CD14-positive monocyte (primary cell): ENCODE data around the gene ANO2. TPM values are rescaled to one million over a fixed set of nuclear protein-coding genes. Genes with fewer than 3 reads are reported as not detected.

Experiments
- DNase-seq, 3 donors: peaks; one replicate each; pipeline ENCODE4 v3.0.0-alpha.2; 2011 to 2022
- H2AFZ ChIP-seq: 2 replicates; pipeline ENCODE4 v1.6.0; 2012; ENCODE audit warnings: mild to moderate bottlenecking, low read depth, low read length, inconsistent platforms; ENCODE audit not compliant: insufficient read depth, poor library complexity, severe bottlenecking
- H3K27ac ChIP-seq, 2 donors: 1 replicate in 1 of 2; 2 replicates in 1 of 2; pipeline ENCODE4 v1.5.1; 2012 to 2013; ENCODE audit warnings: low read length in 2 of 2, control low read depth in 1 of 2, inconsistent platforms in 1 of 2, low read depth in 1 of 2, mild to moderate bottlenecking in 1 of 2
- H3K27me3 ChIP-seq, 2 donors: one replicate each; pipeline versions ENCODE4 v1.6.0 to v1.6.1; 2011 to 2013; ENCODE audit warnings: low read length in 2 of 2; ENCODE audit not compliant: control insufficient read depth in 2 of 2, insufficient read depth in 2 of 2
- H3K36me3 ChIP-seq, 2 donors: replicated peaks in 1 of 2; 1 replicate in 1 of 2; 2 replicates in 1 of 2; pipeline versions ENCODE4 v1.5.1 to v1.6.1; 2012 to 2013; ENCODE audit warnings: low read length in 2 of 2, control low read depth in 1 of 2, inconsistent platforms in 1 of 2, mild to moderate bottlenecking in 1 of 2; ENCODE audit not compliant: insufficient read depth in 2 of 2, control insufficient read depth in 1 of 2
- H3K4me1 ChIP-seq, 2 donors: 1 replicate in 1 of 2; 2 replicates in 1 of 2; pipeline versions ENCODE4 v1.5.1 to v1.6.1; 2012 to 2013; ENCODE audit warnings: low read length in 2 of 2, control low read depth in 1 of 2, inconsistent platforms in 1 of 2, mild to moderate bottlenecking in 1 of 2, moderate library complexity in 1 of 2; ENCODE audit not compliant: insufficient read depth in 2 of 2, control insufficient read depth in 1 of 2
- H3K4me2 ChIP-seq: replicated peaks from 2 replicates; pipeline ENCODE3; 2012; ENCODE audit warnings: low read length, moderate library complexity, mild to moderate bottlenecking; ENCODE audit not compliant: poor library complexity, severe bottlenecking; ENCODE audit errors: extremely low read depth
- H3K4me3 ChIP-seq, 3 experiments: fragments of 200-600 bp in 1 of 3; sonication (generic) in 1 of 3; replicated peaks in 1 of 3; 1 replicate in 2 of 3; 2 replicates in 1 of 3; pipeline ENCODE4 v1.5.1; 2011 to 2013; ENCODE audit warnings: low read length in 3 of 3, mild to moderate bottlenecking in 3 of 3, control low read depth in 2 of 3, low read depth in 2 of 3, inconsistent platforms in 1 of 3, moderate library complexity in 1 of 3
- H3K79me2 ChIP-seq: 2 replicates; pipeline ENCODE4 v1.6.0; 2012; ENCODE audit warnings: mild to moderate bottlenecking, control low read depth, inconsistent platforms, low read length, moderate library complexity; ENCODE audit not compliant: insufficient read depth
- H3K9ac ChIP-seq: 2 replicates; pipeline ENCODE4 v1.6.0; 2017; ENCODE audit warnings: low read length, mild to moderate bottlenecking; ENCODE audit not compliant: insufficient read depth, poor library complexity, severe bottlenecking
- H3K9me3 ChIP-seq, 2 donors: replicated peaks in 1 of 2; 1 replicate in 1 of 2; 2 replicates in 1 of 2; pipeline versions ENCODE4 v1.5.1 to v1.6.1; 2012 to 2013; ENCODE audit warnings: low read length in 2 of 2, control low read depth in 1 of 2; ENCODE audit not compliant: control insufficient read depth in 1 of 2, insufficient read depth in 1 of 2
- H4K20me1 ChIP-seq: 2 replicates; pipeline ENCODE4 v1.6.0; 2012; ENCODE audit warnings: mild to moderate bottlenecking, low read length, control low read depth, moderate library complexity; ENCODE audit not compliant: insufficient read depth
- H3K27ac Mint-ChIP-seq, 7 donors: one replicate each; pipeline ENCODE4 v1.8.0; 2020; ENCODE audit warnings: mild to moderate bottlenecking in 7 of 7, mixed read lengths in 7 of 7, moderate library complexity in 6 of 7, inconsistent platforms in 2 of 7
- H3K27me3 Mint-ChIP-seq, 3 donors: one replicate each; pipeline ENCODE4 v1.8.0; 2021 to 2022; ENCODE audit warnings: low read depth in 3 of 3, mild to moderate bottlenecking in 3 of 3, mixed read lengths in 3 of 3, moderate library complexity in 3 of 3, inconsistent platforms in 1 of 3
- H3K36me3 Mint-ChIP-seq, 2 donors: one replicate each; pipeline ENCODE4 v1.8.0; 2020; ENCODE audit warnings: mixed read lengths in 2 of 2, inconsistent platforms in 1 of 2, mild to moderate bottlenecking in 1 of 2
- H3K4me1 Mint-ChIP-seq: one replicate; pipeline ENCODE4 v1.8.0; 2020; ENCODE audit warnings: mild to moderate bottlenecking, mixed read lengths
- H3K4me3 Mint-ChIP-seq, 2 donors: one replicate each; pipeline ENCODE4 v1.8.0; 2020; ENCODE audit warnings: mild to moderate bottlenecking in 2 of 2, mixed read lengths in 2 of 2, moderate library complexity in 1 of 2
- H3K9me3 Mint-ChIP-seq, 7 donors: one replicate each; pipeline ENCODE4 v1.8.0; 2020 to 2022; ENCODE audit warnings: mixed read lengths in 7 of 7, mild to moderate bottlenecking in 6 of 7, moderate library complexity in 6 of 7, inconsistent platforms in 2 of 7
- WGBS: methylation state at CpG from one replicate; pipeline ENCODE4 v1.1.5; 2013; ENCODE audit warnings: missing lambda C conversion rate; ENCODE audit not compliant: insufficient coverage; 5-methylcytosine and 5-hydroxymethylcytosine counted together
- intact Hi-C, 2 donors: fragments of 100-400 bp; cut with micrococcal nuclease; formaldehyde crosslinking; loops; one replicate each; pipeline versions ENCODE4 v1.15.0 to v1.15.1; 2023
- polyA plus RNA-seq, 3 donors: library from polyadenylated mRNA; depleted of rRNA in 1 of 3; unstranded in 2 of 3; stranded (reverse) in 1 of 3; fragments of 300-500 nt in 2 of 3; fragments of >200 nt in 1 of 3; fragmentation: Illumina TruSeq in 2 of 3; gene quantifications; 1 replicate in 2 of 3; 2 replicates in 1 of 3; pipeline ENCODE4 v1.2.3, GENCODE V29; 2012 to 2021
- TF ChIP-seq, protein P1 (sequence below): fragments of 200-600 bp; IDR thresholded peaks from one replicate; pipeline ENCODE4 v1.8.0; 2022; ENCODE audit warnings: antibody characterized with exemption, mild to moderate bottlenecking

Gene ANO2
- polyA plus RNA-seq, 3 donors, result not detected

DNA sequence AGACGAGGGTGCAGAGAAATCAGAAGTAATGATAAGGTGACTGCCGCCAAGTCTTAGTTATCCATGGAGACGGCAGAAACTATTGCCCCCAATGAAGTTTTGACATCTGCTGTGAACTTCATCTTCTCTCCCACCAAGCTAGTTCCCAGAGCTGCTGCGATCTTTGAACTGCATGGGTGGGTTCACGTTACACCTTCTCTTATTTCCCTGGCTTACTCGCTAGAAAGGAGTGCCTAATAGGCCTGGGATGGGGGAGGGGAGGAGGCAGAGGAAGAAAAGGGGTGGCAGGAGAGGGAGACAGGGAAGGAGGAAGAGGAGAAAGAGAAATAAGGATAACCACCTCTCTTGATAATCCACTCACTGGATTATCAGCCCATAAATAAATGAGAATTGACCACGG lies 356.0 kb downstream of the ANO2 start:
- Histone ChIP-seq H3K4me3 (no peak overlapping the region), H3K4me2 (no peak overlapping the region), H3K9ac (no peak overlapping the region), H3K4me1 (no peaks in the 10 kb centered on the region), H3K27ac (no peak overlapping the region), H3K27me3 (no peaks in the 10 kb centered on the region), H3K9me3 (no peaks in the 10 kb centered on the region), H4K20me1 (no peaks in the 10 kb centered on the region), H3K36me3 (no peaks in the 10 kb centered on the region), H3K79me2 (no peaks in the 10 kb centered on the region), H2AFZ (no peak overlapping the region)
- intact Hi-C loops, result no loop called here
- Mint-ChIP-seq H3K27ac (no peak overlapping the region), H3K4me3 (no peak overlapping the region), H3K27me3 (peaks cover 1 to 8% (median 6%) of the 10 kb centered on the region in 3 donors), H3K4me1 (peaks cover 9% of the 10 kb centered on the region), H3K9me3 (peaks cover 0 to 1% (median 0%) of the 10 kb centered on the region in 7 donors), H3K36me3 (no peaks in the 10 kb centered on the region)
- TF ChIP-seq, protein P1, sequence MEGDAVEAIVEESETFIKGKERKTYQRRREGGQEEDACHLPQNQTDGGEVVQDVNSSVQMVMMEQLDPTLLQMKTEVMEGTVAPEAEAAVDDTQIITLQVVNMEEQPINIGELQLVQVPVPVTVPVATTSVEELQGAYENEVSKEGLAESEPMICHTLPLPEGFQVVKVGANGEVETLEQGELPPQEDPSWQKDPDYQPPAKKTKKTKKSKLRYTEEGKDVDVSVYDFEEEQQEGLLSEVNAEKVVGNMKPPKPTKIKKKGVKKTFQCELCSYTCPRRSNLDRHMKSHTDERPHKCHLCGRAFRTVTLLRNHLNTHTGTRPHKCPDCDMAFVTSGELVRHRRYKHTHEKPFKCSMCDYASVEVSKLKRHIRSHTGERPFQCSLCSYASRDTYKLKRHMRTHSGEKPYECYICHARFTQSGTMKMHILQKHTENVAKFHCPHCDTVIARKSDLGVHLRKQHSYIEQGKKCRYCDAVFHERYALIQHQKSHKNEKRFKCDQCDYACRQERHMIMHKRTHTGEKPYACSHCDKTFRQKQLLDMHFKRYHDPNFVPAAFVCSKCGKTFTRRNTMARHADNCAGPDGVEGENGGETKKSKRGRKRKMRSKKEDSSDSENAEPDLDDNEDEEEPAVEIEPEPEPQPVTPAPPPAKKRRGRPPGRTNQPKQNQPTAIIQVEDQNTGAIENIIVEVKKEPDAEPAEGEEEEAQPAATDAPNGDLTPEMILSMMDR, result no peak
- DNase-seq, result no peak
- WGBS, result 67% methylated on average over 1 of the region's 7 CpGs

DNA sequence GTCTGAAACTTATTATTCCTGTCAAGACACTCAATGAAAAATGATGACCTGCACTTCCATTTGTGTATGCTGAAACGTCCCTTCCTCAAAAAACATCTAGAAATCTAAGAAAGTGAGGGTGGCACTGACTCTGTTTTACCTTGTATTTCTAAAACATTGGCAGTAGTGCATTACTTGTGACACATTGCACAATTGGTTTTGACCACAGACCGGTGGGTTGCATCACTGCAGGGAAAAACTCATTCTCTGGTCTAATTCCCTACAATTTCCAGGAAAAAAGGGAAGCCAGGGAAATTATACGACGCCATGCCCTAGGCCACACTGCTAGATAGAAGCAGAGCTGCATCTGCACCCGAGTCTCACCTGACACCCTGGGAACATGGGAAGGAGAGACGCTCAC lies 356.5 kb downstream of the ANO2 start:
- no peaks in the 10 kb centered on the region for H3K36me3 Mint-ChIP-seq
- Histone ChIP-seq H2AFZ (no peak overlapping the region), H3K9ac (no peak overlapping the region), H3K79me2 (no peaks in the 10 kb centered on the region), H3K27ac (no peak overlapping the region), H3K4me2 (no peak overlapping the region), H3K4me3 (no peak overlapping the region), H4K20me1 (no peaks in the 10 kb centered on the region), H3K36me3 (no peaks in the 10 kb centered on the region), H3K4me1 (no peaks in the 10 kb centered on the region), H3K9me3 (no peaks in the 10 kb centered on the region), H3K27me3 (no peaks in the 10 kb centered on the region)
- intact Hi-C loops, result no loop called here
- DNase-seq, result no peak
- TF ChIP-seq, protein P1, result no peak
- WGBS, result no CpG with 5 or more reads among the region's 6 CpGs
- H3K27me3 Mint-ChIP-seq, result peaks cover 1 to 8% (median 6%) of the 10 kb centered on the region in 3 donors
- no peak overlapping the region for H3K27ac Mint-ChIP-seq
- H3K4me3 Mint-ChIP-seq, result no peak overlapping the region
- H3K9me3 Mint-ChIP-seq, result peaks cover 0 to 1% (median 0%) of the 10 kb centered on the region in 7 donors
- peaks cover 9% of the 10 kb centered on the region for H3K4me1 Mint-ChIP-seq
